Vagina (tissue), 2 donors: Measurements from ENCODE around the gene ELAVL4.

Experiments
- CTCF ChIP-seq, 3 experiments: fragments of 450-650 bp in 2 of 3; fragments of 200-600 bp in 1 of 3; sonication (generic) in 1 of 3; IDR thresholded peaks; one replicate each; pipeline ENCODE4 v1.5.1; 2017 to 2019; ENCODE audit warnings: antibody characterized with exemption in 3 of 3, mild to moderate bottlenecking in 2 of 3, moderate library complexity in 2 of 3
- POLR2AphosphoS5 ChIP-seq, 2 donors: sonication (generic); formaldehyde crosslinking; IDR thresholded peaks; one replicate each; pipeline ENCODE4 v1.9.0; 2017; ENCODE audit warnings: antibody characterized with exemption in 2 of 2, mild to moderate bottlenecking in 2 of 2, low read depth in 1 of 2; ENCODE audit not compliant: insufficient read depth in 1 of 2

DNA sequence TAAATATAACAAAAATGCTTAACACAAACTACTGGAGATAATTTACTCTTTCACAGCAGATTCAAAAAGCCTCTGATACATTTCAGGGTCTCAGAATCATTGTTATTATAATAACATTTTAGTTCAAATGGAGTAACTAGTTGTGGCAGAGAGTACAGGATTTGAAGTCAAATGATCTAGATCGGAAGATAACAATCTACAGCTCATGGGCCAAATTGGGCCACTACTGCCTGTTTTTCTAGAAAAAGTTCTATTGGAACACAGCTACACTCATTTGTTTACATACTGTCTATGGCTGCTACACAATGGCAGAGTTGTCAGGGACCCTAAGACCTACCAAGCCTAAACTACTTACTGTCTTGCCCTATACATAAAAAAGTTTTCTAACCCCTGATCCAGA is 63.6 kb downstream of the ELAVL4 start:
- TF ChIP-seq POLR2AphosphoS5 (IDR thresholded peaks at IDR 0.05; ENCODE audit: insufficient read depth in 1 of 2, low read depth in 1 of 2) = no peak
- TF ChIP-seq CTCF (IDR thresholded peaks at IDR 0.05) = no peak
